ENCODE data around the gene EGFLAM.

The EGFLAM gene

DNA sequence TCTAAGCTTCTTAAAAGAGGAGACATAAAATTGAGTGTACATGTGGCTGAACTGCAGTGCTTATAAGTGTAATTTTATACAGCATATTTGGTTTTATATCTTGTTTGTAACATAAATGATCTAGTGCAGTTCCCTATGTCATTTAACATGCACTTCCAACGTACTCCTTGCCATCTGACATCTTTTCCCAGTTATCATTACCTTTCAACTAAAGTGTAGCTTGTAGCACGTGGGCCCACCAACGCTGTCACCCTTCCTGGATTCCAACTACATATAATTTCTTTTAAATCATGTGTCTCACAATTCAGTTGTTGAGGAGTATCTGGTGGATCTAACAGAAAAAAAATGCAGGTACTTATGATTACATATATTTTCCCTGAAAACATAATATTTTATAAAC lies 247.9 kb downstream of the EGFLAM start:
- H3K27ac Mint-ChIP-seq, result no peak overlapping the region
- no peaks in the 10 kb centered on the region for H3K36me3 Mint-ChIP-seq
- DNase-seq, result no peak
- no peaks in the 10 kb centered on the region for H3K9me3 Mint-ChIP-seq
- peaks cover 12 to 22% of the 10 kb centered on the region in 2 donors for H3K27me3 Mint-ChIP-seq
- no peak for ATAC-seq (replicated peaks)
- H3K4me3 Mint-ChIP-seq, result no peak overlapping the region
- no peaks in the 10 kb centered on the region for H3K4me1 Mint-ChIP-seq

DNA sequence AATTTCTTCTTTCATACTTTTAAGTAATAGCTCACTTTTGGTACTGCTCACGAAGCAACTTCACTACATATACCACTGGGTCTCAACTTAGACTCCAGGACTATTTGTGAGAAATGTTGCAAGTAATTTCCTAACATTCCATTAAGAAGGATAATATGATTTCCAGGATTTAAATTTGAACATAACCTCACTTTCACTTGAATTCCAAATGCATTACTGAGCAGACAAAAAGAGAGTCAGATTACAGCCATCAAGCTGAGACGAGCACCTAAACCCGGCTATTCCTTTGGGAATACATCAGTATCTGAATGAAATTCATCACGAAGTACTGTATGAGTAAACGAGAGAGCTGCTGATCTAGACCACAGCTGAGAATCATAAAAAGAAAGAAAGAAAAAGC lies 250.8 kb downstream of the EGFLAM start:
- Mint-ChIP-seq H3K9me3 (no peaks in the 10 kb centered on the region), H3K27me3 (peaks cover 11 to 27% of the 10 kb centered on the region in 2 donors), H3K36me3 (no peaks in the 10 kb centered on the region), H3K27ac (no peak overlapping the region), H3K4me3 (no peak overlapping the region), H3K4me1 (no peaks in the 10 kb centered on the region)
- DNase-seq, result no peak
- ATAC-seq (replicated peaks), result no peak

Data from stimulated activated naive B cell treated with anti-CD40 and anti-IgM and Interleukin-4, amounts not matched to agents 10 μg/mL and 1 μg/mL and 100 μg/mL, for 72 hours (primary cell).